ENCODE results near the gene JAKMIP2.

JAKMIP2 gene

DNA sequence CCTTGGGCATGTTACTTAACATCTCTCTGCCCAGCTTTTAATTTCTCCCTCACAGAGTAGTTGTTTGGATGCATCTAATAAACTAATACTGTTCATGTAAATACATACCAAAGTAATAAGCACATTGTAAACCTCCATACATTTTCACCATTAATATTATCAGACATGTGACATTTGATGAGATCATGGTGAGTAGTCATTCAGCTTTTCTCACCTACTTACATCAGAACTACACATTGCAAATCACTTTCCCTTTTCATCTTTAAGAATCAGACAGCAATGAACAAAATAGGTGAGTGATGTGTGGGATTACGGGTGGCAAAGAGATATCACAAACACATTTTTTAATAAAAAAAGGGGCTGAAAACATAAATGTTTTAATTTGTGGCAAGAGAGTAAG, 89.3 kb downstream of the JAKMIP2 start:
- DNase-seq = no peak

DNA sequence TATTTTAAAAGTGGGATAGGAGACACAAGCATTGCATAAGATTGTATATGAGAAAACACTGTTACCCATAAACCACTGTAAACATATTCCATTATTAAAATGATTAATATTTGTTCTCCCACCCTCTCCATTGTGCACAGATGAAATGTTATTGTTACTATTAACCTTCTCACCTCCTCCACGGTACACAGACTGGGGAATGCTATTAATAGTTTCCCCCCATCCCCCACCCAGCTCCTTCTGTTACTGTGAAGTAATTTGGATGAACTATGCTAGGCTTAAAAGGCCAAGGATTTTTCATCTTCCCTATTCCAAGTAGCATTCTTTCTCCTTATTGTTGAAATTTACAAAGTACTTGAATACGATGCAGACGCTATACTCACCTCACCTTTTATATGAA, 91.4 kb downstream of the JAKMIP2 start:
- DNase-seq = no peak

DNA sequence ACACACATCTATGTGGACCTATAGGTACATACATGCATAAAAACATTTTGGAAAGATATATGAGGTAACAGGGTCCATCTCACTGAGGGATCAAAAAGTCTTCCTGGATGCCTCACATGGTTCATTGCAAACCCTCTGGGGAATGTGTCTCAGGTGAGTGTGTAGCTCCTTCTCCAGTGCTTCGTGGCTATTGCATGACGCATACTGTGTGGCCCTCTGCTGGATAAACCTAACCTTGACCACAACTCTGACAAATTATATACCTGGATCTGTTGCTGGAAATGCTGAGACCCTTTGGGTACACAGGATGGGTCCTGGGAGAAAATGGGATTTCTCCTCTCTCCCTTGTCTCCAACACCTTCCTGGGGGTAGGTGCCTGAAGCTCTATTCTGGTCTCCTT, 91.9 kb downstream of the JAKMIP2 start:
- peak; percentile 9 to 40 for DNase-seq

DNA sequence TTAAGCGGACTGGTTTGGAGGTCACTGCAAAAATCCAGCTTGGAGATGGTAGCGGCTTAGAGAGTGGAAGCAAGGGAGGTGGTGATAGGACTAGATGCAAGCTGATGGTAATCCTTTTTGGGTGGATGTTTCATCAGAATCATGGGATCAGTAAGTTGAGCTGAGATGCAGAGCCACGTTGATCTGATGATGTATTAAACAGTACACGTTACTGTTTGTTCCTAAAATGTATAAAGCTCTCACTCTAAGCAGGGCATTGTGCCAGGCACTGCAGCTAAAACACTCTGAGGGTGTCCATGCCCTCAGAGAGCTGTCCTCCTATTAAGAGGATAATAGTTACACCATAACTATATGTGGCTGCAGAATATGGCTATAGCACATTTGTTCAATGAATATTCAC, 93.1 kb downstream of the JAKMIP2 start:
- DNase-seq = no peak

DNA sequence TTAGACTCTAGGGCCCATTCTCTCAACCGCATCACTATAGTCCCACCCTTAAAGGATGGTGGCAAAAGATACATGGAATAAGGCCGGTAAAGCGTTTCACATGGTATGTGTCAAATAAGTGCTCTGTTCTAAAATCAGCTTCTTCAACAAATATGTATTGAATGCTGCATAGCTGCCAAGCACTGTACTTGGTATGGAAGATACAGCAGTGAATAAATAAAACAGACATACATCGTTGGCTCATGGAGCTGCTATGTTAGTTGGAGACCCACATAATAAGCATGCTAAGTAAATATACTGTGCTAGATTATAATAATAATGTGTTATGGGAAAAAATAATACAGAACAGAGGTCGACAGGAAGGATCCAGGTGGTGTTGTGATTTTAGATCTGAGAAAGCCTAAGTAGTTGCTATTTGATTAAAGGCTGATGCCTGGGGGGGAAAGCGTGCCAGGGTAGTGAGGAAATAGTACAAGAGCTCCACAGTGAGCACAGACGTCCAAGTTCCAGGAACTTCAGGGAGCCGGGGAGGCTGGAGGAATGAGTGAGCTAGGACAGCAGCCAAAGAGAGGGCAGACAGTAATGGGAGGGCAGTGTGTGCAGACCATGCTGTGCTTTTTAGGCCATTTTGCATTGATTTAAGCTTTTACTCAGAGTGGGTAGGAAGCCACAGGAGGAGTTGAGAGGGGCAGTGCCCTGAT, 93.7 kb downstream of the JAKMIP2 start:
- no peak for DNase-seq

DNA sequence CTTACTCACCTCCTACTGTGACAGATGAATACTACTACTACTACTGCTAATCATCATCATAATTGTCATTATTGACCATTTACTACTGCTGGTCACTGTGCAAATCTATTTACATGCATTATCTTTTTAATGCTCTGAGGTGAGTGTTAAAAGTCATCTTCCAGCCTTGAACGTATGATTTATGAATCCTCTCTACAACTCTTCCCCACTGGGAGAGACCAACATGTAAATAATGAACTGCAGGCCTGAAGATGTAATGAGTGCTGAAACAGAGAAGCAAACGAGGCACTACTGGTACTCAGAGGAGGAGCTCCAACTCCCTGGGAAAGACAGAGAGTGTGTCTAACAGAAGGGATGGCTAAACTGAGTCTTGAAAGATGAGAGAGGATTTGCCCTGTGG, 95.4 kb downstream of the JAKMIP2 start:
- no peak for DNase-seq

DNA sequence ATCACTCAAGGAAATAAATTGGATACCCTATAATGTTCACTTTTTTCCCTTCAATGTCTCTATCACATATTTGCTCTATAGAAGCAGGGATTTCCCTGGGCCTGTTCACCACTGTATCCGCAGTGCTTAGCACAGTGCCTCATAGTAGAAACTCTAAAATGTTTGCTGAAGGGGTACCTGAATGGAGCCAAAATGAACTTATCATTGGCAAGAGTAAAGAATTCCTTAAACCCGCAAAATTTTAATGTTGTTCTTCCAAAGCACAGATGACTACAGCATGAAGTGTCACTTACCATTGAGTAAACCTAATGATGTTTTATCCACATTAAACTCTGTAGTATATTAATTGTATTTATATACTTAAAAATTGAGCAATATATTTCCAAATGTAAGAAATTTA, 96.1 kb downstream of the JAKMIP2 start:
- no peak for DNase-seq

DNA sequence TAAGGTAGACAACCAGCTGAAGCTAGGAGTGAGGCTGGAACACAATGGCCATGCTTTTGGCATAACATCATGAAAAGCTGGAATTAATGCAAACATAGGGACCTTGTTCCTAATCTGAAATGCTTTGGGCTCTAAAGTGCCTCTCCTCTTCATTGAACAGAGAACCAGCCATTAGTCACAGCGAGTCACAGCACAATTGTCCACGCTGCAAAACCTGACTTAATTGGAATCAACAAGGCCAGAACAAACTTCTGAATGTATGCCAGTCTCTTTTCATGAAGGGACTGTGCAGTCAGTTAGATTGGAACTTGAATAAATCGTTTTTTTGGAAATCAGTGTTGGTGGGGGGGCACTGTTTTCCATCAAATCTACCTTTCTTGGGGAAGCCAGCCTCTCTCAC, 96.5 kb downstream of the JAKMIP2 start:
- DNase-seq = no peak

- DNase-seq = peak; percentile 1 to 53
These were observed 107.4 kb downstream of the JAKMIP2 start for GRCh38 chr5:147675168-147675567.

DNA sequence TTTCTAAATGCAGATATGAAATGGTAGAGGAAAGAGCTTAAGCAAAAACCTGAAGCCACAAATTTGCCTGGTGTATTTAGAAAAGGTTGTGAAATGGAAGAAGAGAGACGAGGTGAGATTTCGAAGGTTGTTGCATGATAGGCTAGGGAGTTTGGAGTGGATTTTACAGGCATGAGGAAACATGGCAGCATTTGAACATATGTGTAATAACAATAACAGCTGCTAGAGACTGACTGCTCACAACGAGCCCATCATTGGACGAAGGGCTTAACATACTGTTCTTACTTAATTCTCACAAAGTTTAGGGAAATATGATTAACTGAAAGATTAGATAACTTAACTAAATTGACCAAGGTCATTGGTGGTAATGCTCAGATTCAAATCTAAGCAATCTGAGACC, 108.1 kb downstream of the JAKMIP2 start:
- DNase-seq = peak; percentile 57 to 76

- no peak for DNase-seq
These were observed 108.7 kb downstream of the JAKMIP2 start for GRCh38 chr5:147673791-147674190.

- DNase-seq = peak; percentile 98 to 99
These were observed 109.3 kb downstream of the JAKMIP2 start for GRCh38 chr5:147673266-147673665.

DNA sequence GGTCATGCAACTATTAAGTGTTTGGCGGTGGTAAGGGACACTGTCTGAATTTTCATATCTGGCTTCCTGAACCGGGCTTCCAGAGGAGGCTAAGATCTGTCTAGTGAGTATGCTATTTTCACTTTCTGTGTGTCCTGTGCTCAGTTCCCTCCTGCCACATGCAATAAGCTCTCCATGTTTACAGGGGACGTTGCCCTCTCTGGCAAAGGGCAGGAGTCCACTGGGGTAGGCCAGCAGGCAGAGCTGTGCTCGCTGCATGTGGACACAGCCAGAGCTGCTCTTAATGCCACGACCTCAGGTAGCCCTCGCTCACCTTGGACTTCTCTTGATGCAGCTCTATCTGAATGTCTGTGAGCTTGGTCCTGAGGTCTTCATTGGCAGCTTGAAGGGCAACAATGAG, 111.2 kb downstream of the JAKMIP2 start:
- no peak for DNase-seq

GRCh38 chr5:147670815-147671214, 111.7 kb downstream of the JAKMIP2 start:
- no peak for DNase-seq

GRCh38 chr5:147669169-147669869, 113.2 kb downstream of the JAKMIP2 start:
- no peak for DNase-seq

GRCh38 chr5:147668385-147668784, 114.1 kb downstream of the JAKMIP2 start:
- no peak for DNase-seq

DNA sequence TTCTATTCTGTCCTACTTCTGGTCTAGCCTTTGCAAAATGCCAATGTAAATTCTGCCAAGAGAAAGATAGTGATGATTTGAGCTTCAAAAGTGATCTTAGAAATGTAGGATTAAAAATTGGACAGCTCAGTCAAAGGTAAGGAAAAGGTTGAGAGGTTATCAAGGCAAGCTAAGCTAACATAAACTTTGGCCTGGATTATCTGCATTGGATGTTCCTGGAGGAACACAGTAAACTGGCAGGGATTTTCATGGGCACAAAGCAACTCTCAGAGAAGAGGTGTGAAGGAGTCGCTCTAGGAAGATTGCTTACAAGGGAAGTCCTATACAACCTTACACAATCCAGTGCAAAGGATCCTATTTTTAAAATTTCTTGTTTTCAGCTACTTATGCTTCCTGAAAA, 115.2 kb downstream of the JAKMIP2 start:
- DNase-seq = no peak

- no peak for DNase-seq
These were observed 116.1 kb downstream of the JAKMIP2 start for GRCh38 chr5:147666419-147666818.

DNA sequence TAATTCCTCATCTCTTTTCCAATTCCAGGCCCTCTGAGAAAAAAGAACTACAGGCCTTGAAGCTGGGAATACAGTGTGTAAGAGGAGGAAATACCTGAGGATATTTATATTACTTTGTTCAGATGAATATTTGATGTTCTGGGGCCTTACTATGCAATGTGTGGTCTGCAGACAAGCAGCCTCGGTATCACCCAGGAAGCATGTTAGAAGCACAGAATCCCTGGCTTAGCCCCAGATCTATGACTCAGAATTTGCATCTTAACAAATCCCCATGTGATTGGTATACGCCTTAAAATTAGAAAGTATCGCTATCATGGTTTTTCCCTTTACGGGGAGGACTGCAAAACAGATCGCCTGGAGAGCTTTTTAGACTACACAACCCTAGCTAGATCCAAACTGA, 121.0 kb downstream of the JAKMIP2 start:
- no peak for DNase-seq

DNA sequence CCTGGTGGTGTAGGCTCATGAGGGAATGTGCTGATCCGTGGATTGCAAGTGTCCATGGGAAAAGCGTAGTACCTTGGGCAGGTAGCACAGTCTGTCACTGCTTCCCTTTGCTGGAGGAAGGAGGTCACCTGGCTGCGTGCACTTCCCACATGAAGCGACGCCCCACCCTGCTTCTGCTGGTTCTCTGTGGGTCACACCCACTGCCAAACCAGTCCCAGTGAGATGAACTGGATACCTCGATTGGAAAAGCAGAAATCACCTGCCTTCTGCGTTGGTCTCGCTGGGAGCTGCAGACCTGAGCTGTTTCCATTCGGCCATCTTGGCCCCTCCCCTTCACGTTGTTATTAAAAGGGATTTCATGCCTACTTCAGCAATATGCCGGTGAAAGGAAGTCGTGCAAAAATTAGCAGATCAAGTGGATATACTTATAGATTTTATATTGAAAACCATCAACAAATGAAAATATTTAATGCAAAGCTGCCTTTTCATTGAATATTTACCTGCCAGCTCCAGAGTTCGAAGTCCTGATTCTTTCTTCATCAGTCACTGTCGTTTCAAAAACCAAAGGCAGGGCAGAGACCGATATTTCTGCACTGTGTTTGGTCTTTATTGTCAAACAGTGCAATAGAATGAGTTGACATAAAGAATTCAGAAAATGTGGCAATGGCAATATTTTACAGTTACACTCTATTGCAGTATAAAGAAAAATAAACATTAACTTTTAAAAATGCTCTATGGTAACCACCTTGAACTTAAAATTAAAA, 123.2 kb downstream of the JAKMIP2 start:
- DNase-seq = no peak

- peak; percentile 42 to 76 for DNase-seq
These were observed 124.1 kb downstream of the JAKMIP2 start for GRCh38 chr5:147658293-147658932.

DNA sequence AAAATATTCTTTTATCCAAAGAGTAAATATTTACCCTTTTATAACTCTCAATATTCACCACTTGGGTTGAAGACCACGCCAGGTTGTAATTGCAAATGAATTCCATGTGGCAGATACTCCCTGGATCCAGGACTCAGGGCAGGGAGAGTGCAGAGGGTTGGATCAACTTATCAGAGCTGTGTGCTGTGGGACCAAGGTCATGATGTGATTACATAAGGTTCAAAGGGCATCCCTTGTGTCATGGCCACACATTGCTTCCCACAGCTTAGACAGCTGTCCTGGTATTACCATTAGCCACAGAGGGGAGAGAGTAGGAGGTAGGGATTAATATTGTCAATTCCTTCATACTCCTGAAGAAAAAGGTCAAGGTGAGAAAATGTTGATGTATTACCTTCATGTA, 133.9 kb downstream of the JAKMIP2 start:
- DNase-seq = no peak

GRCh38 chr5:147645197-147645596, 137.3 kb downstream of the JAKMIP2 start:
- no peak for DNase-seq

DNA sequence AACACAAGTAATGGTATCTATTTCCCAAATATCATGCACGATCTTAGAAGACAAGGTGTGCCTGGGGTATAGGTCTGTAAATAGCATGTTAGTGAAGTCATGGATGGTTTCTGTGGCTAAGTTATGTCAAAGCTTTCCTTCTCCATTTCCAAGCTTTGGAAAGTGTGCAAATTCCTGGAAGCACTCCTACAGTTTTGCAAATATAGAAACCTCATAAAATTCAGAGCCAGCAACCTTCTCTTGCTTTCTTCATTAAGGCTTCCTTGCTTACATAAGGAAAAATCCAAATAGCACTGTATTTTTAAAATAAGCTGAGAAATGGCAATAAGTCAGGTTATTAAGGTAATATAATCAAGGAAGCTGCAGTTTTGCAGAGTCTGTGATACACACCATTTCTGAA, 138.1 kb downstream of the JAKMIP2 start:
- DNase-seq = no peak

Measured in NCI-H524 (cell line).